GM18858 (cell line): Measurements from ENCODE around the gene MAP2K2.

Experiments
- ATAC-seq: cut with Tn5 transposase; IDR thresholded peaks from one replicate; pipeline ENCODE4 v1.9.1; 2021; ENCODE audit not compliant: unreplicated experiment

The MAP2K2 gene

DNA sequence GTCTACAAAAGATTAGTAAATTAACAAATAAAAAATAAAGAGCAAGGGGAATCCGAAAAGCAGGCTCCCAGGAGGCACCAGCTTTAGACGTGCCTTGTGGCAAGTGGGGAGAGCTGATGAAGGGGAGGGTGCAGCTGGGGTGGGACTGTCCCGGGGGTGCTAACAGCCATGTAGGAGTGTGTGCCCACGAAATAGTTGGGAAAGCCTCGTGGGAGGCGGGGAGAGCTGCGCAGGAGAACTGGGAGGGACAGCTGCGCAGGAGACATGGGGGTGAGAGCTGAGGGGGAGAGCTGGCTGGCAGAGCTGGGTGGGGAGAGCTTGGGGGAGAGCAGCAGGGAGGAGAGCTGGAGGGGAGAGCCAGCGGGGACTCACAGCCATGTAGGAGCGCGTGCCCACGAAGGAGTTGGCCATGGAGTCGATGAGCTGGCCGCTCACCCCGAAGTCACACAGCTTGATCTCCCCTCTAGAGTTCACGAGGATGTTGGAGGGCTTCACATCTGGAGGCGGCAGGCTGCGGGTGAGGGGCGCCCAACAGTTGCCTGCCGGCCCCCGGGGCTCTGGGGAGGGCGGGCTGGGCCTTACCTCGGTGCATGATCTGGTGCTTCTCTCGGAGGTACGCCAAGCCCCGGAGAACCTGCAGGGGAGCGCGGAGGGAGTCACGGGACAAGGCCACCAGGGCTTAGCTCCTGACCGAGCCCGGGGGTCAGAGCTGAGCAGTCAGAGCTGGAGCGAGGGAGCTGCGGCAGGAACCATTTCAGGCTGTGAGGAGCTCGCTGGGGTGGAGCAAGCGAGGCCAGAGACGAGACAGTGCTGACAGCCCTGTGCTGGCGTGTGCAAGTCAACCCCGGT is 23.1 kb downstream of the MAP2K2 start:
- no peak for ATAC-seq

DNA sequence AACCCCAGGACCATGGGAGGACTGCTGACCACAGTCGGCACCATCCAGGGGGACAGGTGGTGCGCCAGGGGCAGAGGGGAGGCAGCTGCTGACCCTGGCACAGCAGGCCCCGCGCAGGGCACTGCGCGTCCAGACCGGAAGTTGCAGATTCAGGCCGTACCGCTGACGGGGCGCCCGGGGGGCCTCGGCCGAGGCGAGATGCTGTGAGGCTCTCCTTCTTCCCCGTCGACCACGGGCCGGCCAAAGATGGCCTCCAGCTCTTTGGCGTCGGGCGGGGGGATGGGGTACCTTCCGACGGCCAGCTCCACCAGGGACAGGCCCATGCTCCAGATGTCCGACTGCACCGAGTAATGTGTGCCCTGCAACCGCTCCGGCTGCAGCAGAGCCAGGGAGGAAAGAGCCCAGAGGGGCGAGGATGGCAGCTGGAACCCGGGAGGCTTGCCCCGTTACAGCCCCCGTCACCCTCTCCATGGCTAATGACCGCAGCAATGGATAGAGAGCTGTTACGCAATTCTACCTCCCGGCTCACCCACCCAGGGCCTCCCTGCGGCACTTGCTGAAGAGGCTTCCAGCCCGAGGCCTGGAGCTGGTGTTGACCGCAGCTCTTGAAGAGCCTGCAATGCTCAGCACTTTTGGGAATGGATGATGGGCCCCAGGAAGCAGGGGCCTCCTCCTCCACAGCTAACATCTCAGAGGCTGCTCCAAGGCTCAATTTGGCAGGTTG is 24.7 kb downstream of the MAP2K2 start:
- no peak for ATAC-seq

DNA sequence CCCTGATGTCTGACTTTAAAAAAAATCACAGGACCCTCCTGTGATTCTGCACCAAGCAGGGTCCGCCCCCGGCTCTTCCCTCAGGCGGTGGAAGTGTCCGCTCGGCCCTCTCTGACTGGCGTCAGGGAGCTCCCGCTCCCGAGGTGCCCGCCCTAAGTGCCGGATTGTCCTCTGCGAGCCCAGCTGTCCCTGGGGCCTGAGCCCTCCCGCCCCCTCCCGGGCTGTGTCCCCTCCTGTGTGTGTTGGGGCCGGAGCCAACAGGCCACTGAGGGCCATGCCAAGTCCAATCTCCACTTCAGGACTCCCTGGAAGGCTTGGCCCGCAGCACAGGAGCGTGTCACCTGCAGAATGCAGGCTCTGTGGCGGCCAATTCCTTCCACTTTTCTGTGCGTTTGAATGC is 25.4 kb downstream of the MAP2K2 start:
- no peak for ATAC-seq

DNA sequence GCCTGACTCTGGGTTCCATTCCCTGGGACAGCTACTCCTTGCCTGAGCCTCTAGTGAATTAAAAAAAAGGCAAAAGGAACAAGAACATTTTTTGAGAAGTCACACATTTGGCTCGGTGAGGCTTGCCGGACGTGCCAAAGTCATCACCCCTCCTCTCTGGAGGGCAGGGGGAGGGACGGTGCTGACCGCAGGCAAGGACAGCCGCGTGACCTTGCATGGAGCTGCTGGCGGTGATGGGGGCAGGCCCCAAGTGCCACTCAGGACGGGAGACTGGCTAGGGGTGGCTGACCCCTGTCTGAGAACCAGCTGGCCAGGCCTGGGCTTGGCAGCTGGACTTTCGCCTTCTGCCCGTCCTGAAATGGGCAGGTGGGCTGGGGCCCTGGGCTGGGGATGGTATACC is 26.4 kb downstream of the MAP2K2 start:
- ATAC-seq = no peak

DNA sequence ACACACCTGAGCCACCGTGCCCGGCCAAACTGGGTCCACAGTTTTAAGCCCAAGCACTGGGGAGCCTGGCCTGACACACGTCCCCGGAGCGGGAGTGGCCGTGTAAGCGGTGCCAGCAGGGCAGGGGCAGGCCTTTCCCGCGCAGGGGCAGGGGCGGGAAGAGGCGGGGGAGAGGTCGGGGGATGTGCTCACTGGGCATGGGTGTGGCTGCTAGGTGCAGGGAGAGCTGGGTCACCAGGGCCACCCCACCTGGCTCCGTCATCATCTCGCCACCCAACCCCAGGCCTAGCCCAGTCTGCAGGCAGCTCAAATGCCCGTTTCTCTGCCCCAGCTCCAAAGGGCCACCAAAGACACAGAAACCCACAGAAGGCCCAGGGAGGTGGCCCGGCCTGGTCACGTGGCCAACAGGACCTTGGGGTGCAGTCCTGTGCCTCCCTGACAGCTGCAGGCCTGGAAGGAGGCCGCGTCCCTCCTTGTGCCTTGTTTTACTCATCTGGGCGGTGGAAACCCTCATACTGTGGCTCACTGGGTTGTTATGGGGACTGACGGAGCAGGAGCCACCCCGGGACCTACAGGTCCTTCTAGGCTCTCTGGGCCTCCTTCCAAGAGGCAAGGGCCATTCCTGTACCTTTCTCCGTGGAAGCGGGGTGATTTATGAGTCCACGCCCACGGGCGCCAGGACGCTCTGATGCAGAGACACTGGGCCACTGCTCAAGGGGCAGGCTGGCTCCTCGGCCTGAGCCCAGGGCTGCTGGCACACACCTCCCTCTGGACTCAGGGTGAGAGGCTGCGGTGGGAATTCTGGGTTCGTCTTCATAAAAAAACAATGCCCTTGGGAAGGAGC is 27.7 kb downstream of the MAP2K2 start:
- no peak for ATAC-seq

DNA sequence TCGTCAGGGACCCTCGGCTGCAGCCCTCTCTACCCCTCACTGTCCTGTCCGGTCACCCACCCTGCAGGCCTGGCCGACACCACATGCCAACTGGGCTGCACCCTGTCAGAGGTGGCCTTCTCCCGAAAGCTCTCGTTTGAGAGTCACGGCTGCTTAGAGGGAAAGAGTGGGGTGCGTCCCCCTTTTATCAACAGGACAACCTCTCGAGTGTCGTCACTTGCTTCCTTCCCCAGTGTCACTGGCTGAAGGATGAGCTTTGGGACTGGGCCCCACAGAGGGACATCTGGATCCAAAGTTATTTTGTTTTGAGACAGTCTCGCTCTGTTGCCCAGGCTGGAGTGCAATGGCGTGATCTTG is 28.5 kb downstream of the MAP2K2 start:
- ATAC-seq = no peak

DNA sequence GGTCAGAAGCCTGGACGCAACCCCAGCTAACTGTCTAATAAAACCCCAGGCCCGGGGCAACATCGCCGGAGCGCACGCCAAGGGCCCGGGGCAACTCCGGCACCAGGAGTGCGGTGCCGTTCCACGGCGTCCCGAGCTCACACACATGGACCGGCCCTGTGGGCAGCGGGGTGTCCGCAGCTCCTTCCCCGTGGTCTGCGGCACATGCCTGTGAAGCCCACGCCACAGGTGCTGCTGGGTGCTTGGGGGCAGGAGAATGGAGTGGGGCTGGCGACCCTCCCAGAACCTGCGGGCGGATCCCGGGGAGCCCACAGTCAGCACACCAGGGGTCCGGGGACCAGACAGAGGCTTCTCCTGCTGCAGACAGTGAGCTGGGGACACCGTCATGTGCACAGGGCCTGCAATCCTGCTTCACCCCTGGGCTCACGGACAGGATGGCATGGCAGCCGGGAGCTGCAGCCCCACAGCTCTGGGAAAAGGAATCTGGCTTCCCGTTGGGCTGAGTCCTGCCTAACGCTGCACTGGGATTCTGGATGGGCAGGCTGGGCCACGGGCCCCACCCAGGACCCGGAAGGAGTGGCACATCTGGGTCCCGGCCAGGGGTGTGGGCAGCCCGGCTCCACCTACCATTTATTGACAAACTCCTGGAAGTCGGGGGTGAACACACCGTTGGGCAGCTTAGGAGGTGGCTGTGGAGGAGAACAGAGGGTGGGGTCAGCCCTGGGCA is 29.0 kb downstream of the MAP2K2 start:
- ATAC-seq = no peak

DNA sequence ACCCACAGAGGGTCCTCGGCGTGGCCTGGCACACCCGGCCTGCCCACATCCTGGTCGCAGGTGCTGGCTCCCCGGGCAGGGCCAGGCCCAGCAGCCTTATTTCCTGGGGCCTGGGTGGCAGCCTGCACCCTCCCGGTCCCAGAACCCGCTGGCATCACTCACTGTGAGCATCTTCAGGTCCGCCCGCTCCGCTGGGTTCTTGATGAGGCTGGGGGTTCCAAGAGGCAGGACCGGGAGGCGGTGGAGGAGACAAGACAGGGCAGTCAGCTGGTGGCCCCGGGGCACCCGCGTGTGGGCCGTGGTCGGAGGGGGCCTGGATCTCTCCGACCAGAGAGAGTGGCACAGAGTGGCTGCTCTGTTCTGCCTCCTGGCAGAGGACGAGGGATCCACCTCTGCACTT is 29.6 kb downstream of the MAP2K2 start:
- no peak for ATAC-seq

DNA sequence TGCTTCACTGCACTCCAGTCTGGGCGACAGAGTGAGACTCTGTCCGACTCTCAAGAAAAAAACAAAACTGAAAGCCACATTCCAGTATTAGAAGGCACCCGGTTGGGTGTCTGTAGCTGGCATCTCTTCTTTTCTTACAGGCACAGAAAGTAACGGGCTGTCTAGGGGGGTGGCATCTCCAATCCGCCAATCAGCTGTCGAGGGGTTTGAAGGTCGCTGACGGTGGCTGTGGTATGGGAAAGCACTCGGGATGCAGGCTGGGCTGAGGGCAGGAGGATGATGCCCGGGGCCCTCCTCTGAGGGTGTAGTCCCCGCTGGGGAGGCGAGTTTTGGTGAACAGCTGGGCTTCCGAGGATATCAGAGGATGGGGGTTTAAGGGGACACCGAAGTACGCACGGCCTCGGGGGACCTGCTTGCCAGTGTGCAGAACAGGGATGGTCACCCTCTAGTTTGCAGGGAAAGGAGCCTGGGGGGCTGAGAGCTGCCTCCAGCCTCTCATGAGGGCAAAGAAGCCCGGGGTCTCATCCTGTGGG is 30.2 kb downstream of the MAP2K2 start:
- ATAC-seq = no peak

DNA sequence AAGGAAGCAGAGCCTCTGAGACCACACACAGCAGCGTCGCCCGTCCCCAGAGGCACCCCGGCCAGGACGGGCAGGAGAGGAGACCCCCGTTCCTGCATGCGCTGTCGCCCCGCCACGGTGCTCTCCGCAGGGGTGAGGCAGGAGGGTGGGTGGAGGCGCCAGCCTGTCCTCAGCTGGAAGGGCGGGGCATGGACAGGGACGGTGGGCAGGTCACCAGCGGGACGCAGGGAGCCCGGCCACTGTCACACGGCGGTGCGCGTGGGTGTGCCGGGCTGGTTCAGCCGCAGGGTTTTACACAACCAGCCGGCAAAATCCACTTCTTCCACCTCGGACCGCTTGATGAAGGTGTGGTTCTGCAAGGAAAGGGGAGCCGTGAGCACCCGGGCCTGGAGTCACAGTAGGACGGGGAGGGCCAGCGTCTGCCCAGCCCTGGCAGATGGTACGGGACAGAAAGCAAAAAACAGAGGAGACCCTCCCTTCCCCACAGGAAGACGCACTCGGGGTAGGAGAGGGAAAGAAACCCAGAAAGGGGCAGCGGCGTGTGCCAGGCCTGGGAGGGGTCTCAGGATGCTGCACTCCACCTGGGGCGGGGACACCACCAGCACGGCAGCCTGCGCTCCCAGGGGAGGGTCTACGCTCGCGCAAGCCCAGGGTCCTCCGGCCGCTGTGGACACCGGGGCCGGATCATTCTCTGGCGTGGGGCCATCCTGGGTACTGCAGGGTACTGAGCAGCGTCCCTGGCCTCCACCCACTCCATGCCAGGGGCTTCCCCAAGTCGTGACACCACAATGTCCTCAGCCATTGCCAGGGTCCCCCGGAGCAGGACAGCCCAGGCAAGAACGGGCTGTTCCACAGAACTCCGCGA is 33.3 kb downstream of the MAP2K2 start:
- no peak for ATAC-seq

DNA sequence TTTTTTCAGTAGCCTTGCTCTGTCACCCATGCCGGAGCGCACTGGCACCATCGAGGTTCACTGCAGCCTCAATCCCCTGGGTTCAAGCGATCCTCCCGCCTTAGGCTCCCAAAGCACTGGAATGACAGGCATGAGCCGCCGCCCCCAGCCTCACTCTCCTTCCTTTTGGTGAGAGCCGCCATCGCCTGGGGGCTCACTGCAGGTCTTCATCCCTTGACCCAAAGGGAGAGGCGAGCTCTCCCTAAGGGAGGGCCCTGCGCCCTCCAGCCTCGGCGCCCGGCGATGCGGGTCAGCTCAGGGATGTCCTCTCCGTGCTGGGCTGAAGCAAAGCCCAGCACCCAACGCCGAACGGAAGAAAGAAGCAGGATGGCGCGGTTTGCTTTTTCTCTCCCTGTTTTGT is 34.0 kb downstream of the MAP2K2 start:
- ATAC-seq = no peak

DNA sequence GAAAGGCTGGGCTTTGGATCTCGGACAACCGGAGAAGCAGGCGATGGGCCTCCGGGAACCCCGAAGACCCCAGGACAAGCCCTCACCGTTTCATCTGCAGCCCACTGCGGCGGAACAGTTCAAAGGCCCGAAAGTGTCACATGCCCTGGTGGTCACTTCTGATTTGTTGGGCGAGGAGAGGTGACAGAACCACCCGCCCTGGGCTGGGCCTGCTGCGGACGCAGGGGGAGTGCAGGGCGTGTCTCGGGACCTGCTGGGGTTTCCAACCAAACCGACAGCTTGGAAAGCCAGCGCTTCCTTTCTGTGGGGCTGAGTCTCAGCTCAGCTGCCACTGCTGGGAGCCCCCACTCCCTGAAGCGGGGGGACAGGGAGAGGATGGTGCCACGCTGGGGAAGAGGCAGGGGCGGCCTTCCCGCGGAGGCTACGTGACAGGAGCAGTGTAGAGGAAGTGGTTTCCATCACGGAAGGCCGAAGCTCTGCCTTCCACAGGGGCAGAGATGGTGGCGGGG is 34.5 kb downstream of the MAP2K2 start:
- ATAC-seq = no peak

DNA sequence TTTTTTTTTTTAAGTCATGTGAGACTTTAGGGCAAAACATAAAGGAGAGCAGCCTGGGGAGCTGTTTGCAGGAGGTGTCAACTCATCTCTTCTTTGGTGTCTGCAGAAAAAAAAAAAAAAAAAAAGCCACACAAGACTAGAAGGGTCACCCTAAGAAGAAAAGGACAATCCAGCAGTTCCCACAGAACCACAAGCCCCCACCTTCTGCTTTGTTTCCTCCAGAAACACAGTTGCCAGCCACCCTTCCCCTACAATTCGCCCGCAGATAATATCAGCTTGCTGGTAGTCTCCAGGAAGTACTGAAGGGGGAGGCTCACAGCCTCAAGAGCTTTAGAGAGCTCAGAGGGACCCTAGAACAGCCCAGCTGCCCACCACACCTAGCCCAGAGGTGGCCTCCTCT is 34.9 kb downstream of the MAP2K2 start:
- ATAC-seq = no peak

DNA sequence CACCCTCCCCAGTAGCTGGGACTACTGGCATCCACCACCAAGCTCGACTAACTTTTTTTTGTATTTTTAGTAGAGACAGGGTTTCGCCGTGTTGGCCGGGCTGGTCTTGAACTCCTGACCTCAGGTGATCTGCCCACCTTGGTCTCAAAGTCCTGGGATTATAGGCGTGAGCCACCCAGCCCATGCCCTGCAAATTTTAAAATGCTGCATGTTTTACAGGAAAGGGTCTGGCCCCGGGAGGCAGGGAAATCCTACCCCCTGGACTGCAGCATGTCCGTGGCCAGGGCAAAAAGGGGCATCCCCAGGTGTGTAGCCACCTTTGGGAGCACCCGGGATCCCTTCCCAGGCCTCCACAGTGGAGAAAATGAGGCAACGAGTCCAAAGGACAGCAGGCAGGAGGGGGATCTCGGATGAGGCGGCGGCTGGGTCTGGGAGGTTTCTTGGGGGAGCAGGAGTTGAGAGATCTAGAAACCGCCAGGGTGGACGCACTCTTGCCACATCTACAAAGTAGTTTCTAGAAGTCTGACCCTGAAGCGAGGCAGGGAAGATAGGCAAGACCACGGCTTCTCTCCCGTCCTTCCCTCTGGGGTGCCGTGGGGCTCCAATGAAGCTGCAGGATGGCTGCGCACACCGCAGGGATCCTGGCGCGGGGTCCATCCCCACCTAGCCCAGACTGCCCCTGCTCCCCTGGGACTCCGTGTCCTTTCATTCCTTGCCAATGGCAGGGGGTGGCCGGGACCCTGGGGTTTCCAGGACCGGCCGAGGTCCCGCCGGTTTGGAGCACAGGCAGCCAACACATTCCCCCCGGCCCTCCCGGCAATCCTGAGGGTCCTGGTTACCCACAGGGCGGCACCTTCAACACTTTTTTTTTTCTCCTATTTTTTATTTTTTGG is 35.9 kb downstream of the MAP2K2 start:
- ATAC-seq = no peak

DNA sequence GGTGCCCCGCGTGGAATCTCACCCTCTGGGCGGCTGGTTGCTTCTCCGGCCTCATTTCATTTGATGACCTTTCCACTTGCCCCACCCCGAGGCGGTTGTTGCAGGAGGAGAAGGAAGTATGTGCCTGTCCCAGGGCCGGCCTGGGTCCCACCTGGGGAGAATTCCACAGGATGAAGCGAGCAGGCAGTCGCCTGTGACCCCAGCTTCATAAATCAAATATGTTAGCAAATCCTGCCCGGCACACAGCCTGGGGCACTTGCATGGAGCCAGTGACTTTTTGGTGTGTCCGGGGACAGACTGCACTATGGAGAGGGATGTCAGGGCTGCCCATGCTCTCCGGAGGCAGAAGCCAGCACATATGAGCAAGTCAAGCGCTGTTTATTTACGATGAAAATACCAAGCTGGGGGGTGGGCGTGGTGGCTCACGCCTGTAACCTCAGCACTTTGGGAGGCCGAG is 37.5 kb downstream of the MAP2K2 start:
- no peak for ATAC-seq

DNA sequence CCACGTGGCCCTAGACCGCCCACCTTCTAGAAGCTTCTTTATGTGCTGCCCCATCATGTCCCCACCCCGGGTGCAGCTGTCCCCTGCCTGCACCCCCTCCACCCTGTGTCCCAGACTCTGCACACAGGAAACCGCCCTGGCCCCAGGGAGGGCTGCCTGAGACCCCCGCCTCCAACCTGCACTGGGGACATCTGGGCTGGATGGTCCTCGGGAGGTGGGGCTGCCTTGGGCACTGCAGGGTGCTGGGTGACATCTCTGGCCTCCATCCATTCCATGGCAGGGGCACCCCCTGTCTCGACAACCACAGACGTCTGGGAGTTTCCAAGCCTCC is 39.4 kb downstream of the MAP2K2 start:
- ATAC-seq = no peak

DNA sequence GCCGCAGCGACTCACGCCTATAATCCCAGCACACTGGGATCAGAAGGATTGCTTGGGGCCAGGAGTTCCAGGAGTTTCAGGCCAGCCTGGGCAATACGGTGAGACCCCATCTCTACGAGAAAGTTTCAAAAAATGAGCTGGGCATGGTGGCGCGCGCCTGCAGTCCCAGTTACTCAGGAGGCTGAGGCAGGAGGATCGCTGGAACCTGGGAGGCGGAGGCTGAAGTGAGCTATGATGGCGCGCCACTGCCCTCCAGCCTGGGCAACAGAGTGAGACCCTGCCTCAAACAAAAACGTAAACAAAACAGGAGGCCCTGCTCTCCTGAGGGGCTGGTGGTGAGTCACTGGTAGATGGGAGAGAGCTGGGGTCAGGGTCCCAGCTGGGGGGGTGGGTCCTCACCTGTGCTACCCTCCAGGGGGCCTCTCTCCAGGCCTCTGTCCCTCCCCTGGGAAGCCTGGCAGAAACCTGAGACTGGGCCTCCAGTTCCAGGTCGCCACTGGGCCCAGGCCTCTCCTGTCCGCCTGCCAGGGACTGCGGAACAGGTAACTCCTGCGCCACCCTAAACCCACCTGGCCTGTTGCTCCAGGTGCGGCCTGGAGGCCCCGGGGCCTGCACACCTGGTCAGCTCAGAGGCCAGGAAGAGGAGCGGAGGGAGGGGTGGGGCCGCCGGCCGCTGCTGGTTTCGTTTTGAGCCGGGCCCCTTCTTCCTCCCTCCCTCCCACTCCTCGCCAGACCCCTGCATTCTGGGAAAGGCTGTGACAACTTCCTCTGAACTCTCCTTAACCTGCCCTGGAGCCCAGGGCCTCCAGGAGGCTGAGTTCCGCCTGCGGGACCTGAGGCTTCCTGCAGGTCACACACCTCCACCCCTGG is 40.0 kb downstream of the MAP2K2 start:
- ATAC-seq = no peak

DNA sequence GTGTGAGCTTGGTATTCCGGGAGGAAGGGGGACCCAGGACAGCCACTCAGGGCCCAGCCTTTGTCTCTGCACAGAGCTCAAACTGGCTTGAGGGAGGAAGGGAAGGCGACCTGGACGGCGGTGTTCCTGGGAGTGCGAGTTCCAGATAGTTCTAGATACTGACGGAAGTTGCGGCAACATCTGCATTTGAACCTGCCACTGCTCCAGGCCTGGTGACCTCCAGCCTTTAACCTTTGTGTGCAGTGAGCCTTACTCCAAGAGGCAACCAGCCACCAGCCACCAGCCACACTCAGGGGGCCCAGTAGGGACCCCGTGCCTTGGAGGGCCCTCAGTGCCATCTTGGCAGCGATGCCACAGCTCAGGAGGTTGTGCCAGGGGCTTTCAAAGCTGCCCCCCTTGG is 41.8 kb downstream of the MAP2K2 start:
- no peak for ATAC-seq
